Mesenchymal stem cell (in vitro differentiated cells and primary cell): ENCODE measurements around the gene CNOT4.
"Not testable (repeated sequence)": the region's sequence is repeated elsewhere in the genome, so short reads cannot be mapped to it uniquely, and the experiment has no call there.

Source experiments
- DNase-seq: peaks from one replicate; pipeline ENCODE4 v3.0.0-alpha.2; 2013
- H2AFZ ChIP-seq: one replicate; pipeline ENCODE4 v1.6.1; 2013; ENCODE audit warnings: low read depth, mild to moderate bottlenecking, control low read depth, inconsistent platforms, low read length, moderate library complexity
- H2AK5ac ChIP-seq: 2 replicates; pipeline ENCODE4 v1.6.1; 2013; ENCODE audit warnings: low read length, moderate library complexity, mild to moderate bottlenecking, inconsistent platforms; ENCODE audit not compliant: severe bottlenecking
- H2BK120ac ChIP-seq: one replicate; pipeline ENCODE4 v1.6.1; 2013; ENCODE audit warnings: low read depth, mild to moderate bottlenecking, inconsistent platforms, low read length, moderate library complexity
- H2BK12ac ChIP-seq, 2 experiments: one replicate each; pipeline ENCODE4 v1.6.1; 2013; ENCODE audit warnings: inconsistent platforms in 2 of 2, low read length in 2 of 2, mild to moderate bottlenecking in 2 of 2, moderate library complexity in 2 of 2, control low read depth in 1 of 2
- H2BK15ac ChIP-seq: one replicate; pipeline ENCODE4 v1.6.1; 2013; ENCODE audit warnings: mild to moderate bottlenecking, low read depth, inconsistent platforms; ENCODE audit not compliant: poor library complexity, severe bottlenecking
- H2BK5ac ChIP-seq: 2 replicates; pipeline ENCODE4 v1.6.1; 2013; ENCODE audit warnings: low read depth, mild to moderate bottlenecking, low read length, control low read depth, inconsistent platforms; ENCODE audit not compliant: poor library complexity, severe bottlenecking
- H3K14ac ChIP-seq, 2 experiments: one replicate each; pipeline ENCODE4 v1.6.1; 2013; ENCODE audit warnings: inconsistent platforms in 2 of 2, low read length in 2 of 2, control low read depth in 1 of 2, mild to moderate bottlenecking in 1 of 2, moderate library complexity in 1 of 2
- H3K18ac ChIP-seq, 2 experiments: one replicate each; pipeline ENCODE4 v1.6.1; 2013; ENCODE audit warnings: inconsistent platforms in 2 of 2, low read length in 2 of 2, control low read depth in 1 of 2, low read depth in 1 of 2, mild to moderate bottlenecking in 1 of 2
- H3K23ac ChIP-seq, 2 experiments: one replicate each; pipeline ENCODE4 v1.6.1; 2013; ENCODE audit warnings: inconsistent platforms in 2 of 2, low read length in 2 of 2, mild to moderate bottlenecking in 2 of 2, moderate library complexity in 2 of 2, control low read depth in 1 of 2
- H3K27ac ChIP-seq: 2 replicates; pipeline ENCODE4 v1.5.1; 2013; ENCODE audit warnings: mild to moderate bottlenecking, moderate library complexity, low read length, control low read depth, inconsistent platforms; ENCODE audit not compliant: poor library complexity, severe bottlenecking
- H3K27me3 ChIP-seq, 2 experiments: 2 replicates each; pipeline versions ENCODE4 v1.6.1 to v1.7.0; 2013; ENCODE audit warnings: low read length in 2 of 2, mild to moderate bottlenecking in 2 of 2, moderate library complexity in 2 of 2, control low read depth in 1 of 2, inconsistent platforms in 1 of 2; ENCODE audit not compliant: control insufficient read depth in 1 of 2, insufficient read depth in 1 of 2
- H3K36me3 ChIP-seq, 2 experiments: 2 replicates each; pipeline versions ENCODE4 v1.6.1 to v1.7.0; 2013; ENCODE audit warnings: low read length in 2 of 2, control low read depth in 1 of 2, inconsistent platforms in 1 of 2, low read depth in 1 of 2, mild to moderate bottlenecking in 1 of 2; ENCODE audit not compliant: insufficient read depth in 2 of 2, control insufficient read depth in 1 of 2
- H3K4ac ChIP-seq, 2 experiments: one replicate each; pipeline ENCODE4 v1.6.1; 2013; ENCODE audit warnings: inconsistent platforms in 2 of 2, low read length in 2 of 2, mild to moderate bottlenecking in 2 of 2, moderate library complexity in 2 of 2, control low read depth in 1 of 2, low read depth in 1 of 2
- H3K4me1 ChIP-seq: 2 replicates; pipeline ENCODE4 v1.6.1; 2013; ENCODE audit warnings: low read depth, low read length, control low read depth; ENCODE audit not compliant: control insufficient read depth, insufficient read depth
- H3K4me2 ChIP-seq: 2 replicates; pipeline ENCODE4 v1.6.1; 2013; ENCODE audit warnings: low read length, mild to moderate bottlenecking, inconsistent platforms; ENCODE audit not compliant: poor library complexity, severe bottlenecking
- H3K4me3 ChIP-seq, 2 experiments: 2 replicates each; pipeline versions ENCODE4 v1.5.1 to v1.7.0; 2013; ENCODE audit warnings: low read length in 2 of 2, mild to moderate bottlenecking in 2 of 2, control low read depth in 1 of 2, low read depth in 1 of 2; ENCODE audit not compliant: insufficient read depth in 1 of 2
- H3K79me1 ChIP-seq: replicated peaks from 2 replicates; pipeline ENCODE4 v1.6.1; 2013; ENCODE audit warnings: mild to moderate bottlenecking, control low read depth, low read length, inconsistent platforms; ENCODE audit not compliant: poor library complexity, severe bottlenecking
- H3K9ac ChIP-seq: 2 replicates; pipeline ENCODE4 v1.7.0; 2013; ENCODE audit warnings: mild to moderate bottlenecking, low read length, moderate library complexity
- H3K9me3 ChIP-seq: 2 replicates; pipeline ENCODE4 v1.7.0; 2013; ENCODE audit warnings: mild to moderate bottlenecking, low read length; ENCODE audit not compliant: control insufficient read depth
- H4K8ac ChIP-seq: one replicate; pipeline ENCODE4 v1.6.1; 2013; ENCODE audit warnings: inconsistent platforms, mild to moderate bottlenecking, low read length, moderate library complexity
- H4K91ac ChIP-seq: one replicate; pipeline ENCODE4 v1.6.1; 2013; ENCODE audit warnings: mild to moderate bottlenecking, low read length, inconsistent platforms
- WGBS: methylation state at CpG from one replicate; pipeline ENCODE4 v1.1.7; 2013; ENCODE audit warnings: mixed read lengths; 5-methylcytosine and 5-hydroxymethylcytosine counted together

Gene CNOT4

DNA sequence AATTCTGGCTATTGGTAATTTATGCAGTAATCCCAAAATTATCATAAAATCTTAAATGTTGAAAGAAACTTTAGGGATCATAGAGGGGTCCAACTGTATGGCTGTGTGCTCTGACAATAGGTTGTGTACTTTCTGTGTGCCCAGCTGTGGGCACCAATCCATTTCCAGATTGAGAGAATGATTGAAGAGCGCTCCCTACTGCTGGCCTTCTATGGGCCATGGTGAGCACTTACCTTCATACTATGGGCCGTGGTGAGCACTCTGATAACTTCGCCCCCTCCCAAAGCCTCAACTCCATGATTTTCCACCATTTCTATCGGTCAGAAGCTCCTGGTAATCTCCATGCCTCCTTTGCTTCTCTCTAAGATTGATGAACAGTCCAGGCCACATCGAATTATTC is 157.6 kb downstream of the CNOT4 start:
- H2BK120ac ChIP-seq: no peak overlapping the region
- no peaks in the 10 kb centered on the region for H3K79me1 ChIP-seq
- H3K4me1 ChIP-seq: peaks cover 3% of the 10 kb centered on the region
- H3K9ac ChIP-seq: no peak overlapping the region
- H2BK5ac ChIP-seq: no peak overlapping the region
- no peak overlapping the region for H4K91ac ChIP-seq
- no peak overlapping the region for H2BK12ac ChIP-seq
- H4K8ac ChIP-seq: no peak overlapping the region
- H3K4ac ChIP-seq: no peak overlapping the region
- H2AFZ ChIP-seq: no peak overlapping the region
- no peak overlapping the region for H3K14ac ChIP-seq
- H3K23ac ChIP-seq: no peak overlapping the region
- H3K27ac ChIP-seq: no peak overlapping the region
- peaks cover 0 to 14% of the 10 kb centered on the region in 2 experiments for H3K27me3 ChIP-seq
- no peak overlapping the region for H3K18ac ChIP-seq
- no peak overlapping the region for H2AK5ac ChIP-seq
- no peaks in the 10 kb centered on the region for H3K36me3 ChIP-seq
- H3K4me2 ChIP-seq: no peak overlapping the region
- no peak for DNase-seq
- no peak overlapping the region for H2BK15ac ChIP-seq
- H3K9me3 ChIP-seq: no peaks in the 10 kb centered on the region
- WGBS: 78% methylated on average over 5 of the region's 5 CpGs
- no peak overlapping the region for H3K4me3 ChIP-seq

DNA sequence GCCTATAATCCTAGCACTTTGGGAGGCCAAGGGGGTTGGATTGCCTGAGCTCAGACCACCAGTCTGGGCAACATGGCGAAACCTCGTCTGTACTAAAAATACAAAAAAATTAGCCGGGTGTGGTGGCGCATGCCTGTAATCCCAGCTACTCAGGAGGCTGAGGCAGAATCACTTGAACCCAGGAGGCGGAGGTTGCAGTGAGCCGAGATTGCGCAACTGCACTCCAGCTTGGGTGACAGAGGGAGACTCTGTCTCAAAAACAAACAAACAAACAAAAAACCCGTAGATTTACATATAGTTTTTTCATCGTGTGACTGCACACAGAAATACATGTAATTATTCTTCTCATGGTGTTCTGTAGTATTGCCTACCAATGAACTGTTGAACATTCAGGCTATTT is 158.8 kb downstream of the CNOT4 start:
- not testable (repeated sequence) for H2BK15ac ChIP-seq, H3K9me3 ChIP-seq, H3K4me3 ChIP-seq, H2BK12ac ChIP-seq, H3K27ac ChIP-seq, DNase-seq, H3K36me3 ChIP-seq, H3K14ac ChIP-seq, H2AK5ac ChIP-seq, H3K18ac ChIP-seq, H3K4me2 ChIP-seq, H2BK5ac ChIP-seq, H4K91ac ChIP-seq, H3K23ac ChIP-seq, H3K9ac ChIP-seq, H3K4ac ChIP-seq, H2BK120ac ChIP-seq, H3K4me1 ChIP-seq, H2AFZ ChIP-seq, H4K8ac ChIP-seq, H3K79me1 ChIP-seq
- peaks cover 0 to 14% of the 10 kb centered on the region in 2 experiments for H3K27me3 ChIP-seq
- 93% methylated on average over 7 of the region's 9 CpGs for WGBS

DNA sequence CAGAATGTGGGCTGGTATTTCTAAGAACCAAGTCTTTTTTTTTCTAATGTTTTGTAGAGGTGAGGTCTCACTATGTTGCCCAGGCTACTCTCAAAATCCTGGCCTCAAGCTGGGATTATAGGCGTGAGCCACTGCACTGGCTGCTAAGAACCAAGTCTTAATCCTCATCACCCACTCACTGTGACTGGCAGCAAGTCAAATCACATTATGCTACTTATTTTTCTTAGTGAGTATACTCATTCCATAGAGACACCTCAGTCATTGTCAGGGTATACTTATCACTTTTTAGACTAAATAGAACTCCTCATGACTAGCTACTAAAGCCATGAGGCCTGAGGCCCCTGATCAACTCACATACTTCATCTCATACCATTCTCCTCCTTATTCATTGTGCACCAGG is 160.2 kb downstream of the CNOT4 start:
- Histone ChIP-seq H2BK12ac (no peak overlapping the region), H4K8ac (no peak overlapping the region), H3K27me3 (peaks cover 0 to 10% of the 10 kb centered on the region in 2 experiments), H2BK5ac (no peak overlapping the region), H3K27ac (no peak overlapping the region), H2BK120ac (no peak overlapping the region), H3K4ac (no peak overlapping the region), H3K9me3 (no peaks in the 10 kb centered on the region), H3K79me1 (no peaks in the 10 kb centered on the region), H3K14ac (no peak overlapping the region), H3K4me3 (no peak overlapping the region), H3K36me3 (no peaks in the 10 kb centered on the region), H3K9ac (no peak overlapping the region), H2BK15ac (no peak overlapping the region), H3K23ac (no peak overlapping the region), H2AK5ac (no peak overlapping the region), H3K18ac (no peak overlapping the region), H3K4me2 (no peak overlapping the region), H3K4me1 (peaks cover 3% of the 10 kb centered on the region), H4K91ac (no peak overlapping the region), H2AFZ (no peak overlapping the region)
- WGBS: 65% methylated on average over 1 of the region's 1 CpG
- DNase-seq: no peak

DNA sequence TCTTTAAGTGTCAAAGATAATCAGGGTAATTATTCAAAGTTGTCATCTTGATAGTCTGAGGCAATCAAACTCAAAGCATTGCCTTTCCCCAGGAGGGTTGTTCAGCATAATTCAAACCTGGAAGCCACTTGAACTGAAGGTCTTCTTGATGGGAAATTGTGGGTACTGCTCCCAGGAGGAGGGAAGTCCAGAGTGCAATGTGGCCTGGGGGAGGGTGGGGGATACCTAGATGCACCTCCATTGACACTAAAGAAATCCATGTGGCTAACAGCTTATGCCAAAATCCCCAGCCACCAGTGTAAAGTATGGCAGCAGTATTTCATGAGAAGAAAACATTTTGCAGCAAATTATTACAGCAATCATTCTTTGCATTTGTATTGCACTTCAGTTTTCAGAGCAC is 161.4 kb downstream of the CNOT4 start:
- H3K9me3 ChIP-seq: no peaks in the 10 kb centered on the region

More for the DNA sequence above, 161.4 kb downstream of the CNOT4 start:
- Histone ChIP-seq H3K4me3 (no peak overlapping the region), H2BK120ac (no peak overlapping the region), H2AK5ac (no peak overlapping the region), H3K9ac (no peak overlapping the region), H3K4ac (no peak overlapping the region), H3K27ac (no peak overlapping the region), H2AFZ (no peak overlapping the region), H2BK12ac (no peak overlapping the region), H3K23ac (no peak overlapping the region), H4K91ac (no peak overlapping the region), H3K4me2 (no peak overlapping the region), H3K36me3 (no peaks in the 10 kb centered on the region), H3K14ac (no peak overlapping the region), H3K79me1 (no peaks in the 10 kb centered on the region), H3K18ac (no peak overlapping the region), H3K27me3 (peaks cover 0 to 4% of the 10 kb centered on the region in 2 experiments), H2BK5ac (no peak overlapping the region), H4K8ac (no peak overlapping the region), H2BK15ac (no peak overlapping the region), H3K4me1 (peaks cover 3% of the 10 kb centered on the region)
- no peak for DNase-seq
